Mesothelial cell of epicardium (in vitro differentiated cells): ENCODE results near the gene CRACDL. TPM values are rescaled to one million over a fixed set of nuclear protein-coding genes. Genes with fewer than 3 reads are reported as not detected.

Source experiments
- DNase-seq, 2 experiments: peaks; one replicate each; pipeline ENCODE4 v3.0.0; 2021; ENCODE audit warnings: low spot score in 2 of 2; ENCODE audit not compliant: unreplicated experiment in 2 of 2
- H3K27ac Mint-ChIP-seq: 2 replicates; pipeline ENCODE4 v1.8.0; 2021; ENCODE audit warnings: mixed read lengths
- H3K27me3 Mint-ChIP-seq: 2 replicates; pipeline ENCODE4 v1.8.0; 2021; ENCODE audit warnings: low read depth, mixed read lengths
- H3K36me3 Mint-ChIP-seq: 2 replicates; pipeline ENCODE4 v1.8.0; 2021; ENCODE audit warnings: mixed read lengths
- H3K4me1 Mint-ChIP-seq: 2 replicates; pipeline ENCODE4 v1.8.0; 2021; ENCODE audit warnings: mixed read lengths
- H3K4me3 Mint-ChIP-seq: 2 replicates; pipeline ENCODE4 v1.8.0; 2021; ENCODE audit warnings: mild to moderate bottlenecking, moderate library complexity, mixed read lengths
- H3K9me3 Mint-ChIP-seq: 2 replicates; pipeline ENCODE4 v1.8.0; 2021; ENCODE audit warnings: mixed read lengths
- CTCF ChIP-seq: fragments of 200-600 bp; sonication (generic); IDR thresholded peaks from one replicate; pipeline ENCODE4 v1.5.0; 2021; ENCODE audit warnings: antibody characterized with exemption; ENCODE audit not compliant: unreplicated experiment
- total RNA-seq: library from RNA; stranded (reverse); gene quantifications from 3 replicates; pipeline ENCODE4 v1.2.1, GENCODE V29; 2021

CRACDL gene
- total RNA-seq, 1 donor from 2014 or later, result 1.7 TPM

- no peak overlapping the region for H3K4me3 Mint-ChIP-seq
- H3K27ac Mint-ChIP-seq, result no peak overlapping the region
- no peaks in the 10 kb centered on the region for H3K36me3 Mint-ChIP-seq
- H3K4me1 Mint-ChIP-seq, result peaks cover 4% of the 10 kb centered on the region
- no peak for DNase-seq
- TF ChIP-seq CTCF, result no peak
- no peaks in the 10 kb centered on the region for H3K9me3 Mint-ChIP-seq
- peaks cover 21% of the 10 kb centered on the region for H3K27me3 Mint-ChIP-seq
Observed at GRCh38 chr2:98747888-98748287, 188.1 kb downstream of the CRACDL start.

GRCh38 chr2:98746426-98746825 lies 189.6 kb downstream of the CRACDL start:
- Mint-ChIP-seq H3K9me3 (no peaks in the 10 kb centered on the region), H3K36me3 (no peaks in the 10 kb centered on the region), H3K27ac (no peak overlapping the region), H3K4me3 (no peak overlapping the region), H3K4me1 (peaks cover 4% of the 10 kb centered on the region), H3K27me3 (peaks cover 23% of the 10 kb centered on the region)
- no peak for TF ChIP-seq CTCF
- DNase-seq, result no peak

GRCh38 chr2:98744595-98744994 lies 191.4 kb downstream of the CRACDL start:
- H3K27ac Mint-ChIP-seq, result no peak overlapping the region
- no peak for DNase-seq
- peaks cover 4% of the 10 kb centered on the region for H3K4me1 Mint-ChIP-seq
- H3K4me3 Mint-ChIP-seq, result no peak overlapping the region
- H3K36me3 Mint-ChIP-seq, result no peaks in the 10 kb centered on the region
- H3K27me3 Mint-ChIP-seq, result peaks cover 28% of the 10 kb centered on the region
- no peak for TF ChIP-seq CTCF
- H3K9me3 Mint-ChIP-seq, result no peaks in the 10 kb centered on the region

Other genes with a start within 250 kb of the CRACDL start
- 15.0 to 16.7 TPM (median 16.7 TPM) in 3 replicates for gene MGAT4A, start 205.1 kb downstream of the CRACDL start, total RNA-seq
- gene C2orf15, start 205.5 kb upstream of the CRACDL start, total RNA-seq, result 7.2 to 8.7 TPM (median 7.8 TPM) in 3 replicates
- gene TSGA10, start 218.7 kb upstream of the CRACDL start, total RNA-seq, result 10.5 to 11.3 TPM (median 11.3 TPM) in 3 replicates
- gene LIPT1, start 218.7 kb upstream of the CRACDL start, total RNA-seq, result 6.4 to 8.2 TPM (median 8.2 TPM) in 3 replicates
- 31.5 to 34.4 TPM (median 32.2 TPM) in 3 replicates for gene MITD1, start 244.8 kb upstream of the CRACDL start, total RNA-seq
- 33.3 to 35.3 TPM (median 35.1 TPM) in 3 replicates for gene MRPL30, start 245.0 kb upstream of the CRACDL start, total RNA-seq